Panc1 (cell line): Measurements from ENCODE around the gene HCN1. TPM values are rescaled to one million over a fixed set of nuclear protein-coding genes. Genes with fewer than 3 reads are reported as not detected.

Experiments used
- ATAC-seq: fragments of 200-7000 bp; cut with Tn5 transposase; 2 replicates; pipeline ENCODE4 v1.9.1; 2020; ENCODE audit warnings: mild to moderate bottlenecking, moderate library complexity
- BruUV-seq: library from RNA; stranded (reverse); fragments of 400-500 nt; replicated peaks from 2 replicates; lab custom pipeline; 2021; lab: Mats Ljungman, UMichigan
- CTCF ChIA-PET: fragments of 300-600 bp; sonication (Branson Sonifier 250); formaldehyde crosslinking; loops from one replicate; lab custom pipeline; 2022; ENCODE audit warnings: antibody characterized with exemption; lab: Charles Lee
- POLR2A ChIA-PET: fragments of 300-600 bp; sonication (Branson Sonifier 250); formaldehyde crosslinking; loops from one replicate; lab custom pipeline; 2022; ENCODE audit warnings: antibody characterized with exemption; lab: Charles Lee
- DNase-seq: peaks from one replicate; pipeline ENCODE4 v3.0.0-alpha.2; 2010; ENCODE audit warnings: low read depth, low spot score
- H3K27ac ChIP-seq: 2 replicates; pipeline ENCODE4 v1.5.1; 2011; ENCODE audit warnings: mild to moderate bottlenecking, low read length, inconsistent platforms
- H3K27me3 ChIP-seq: fragments of 200-500 bp; sonication (Bioruptor generic); 2 replicates; pipeline ENCODE4 v1.6.0; 2014; ENCODE audit warnings: low read length, inconsistent platforms; ENCODE audit not compliant: control insufficient read depth, insufficient read depth
- H3K36me3 ChIP-seq: fragments of 200-500 bp; sonication (Bioruptor generic); 2 replicates; pipeline ENCODE4 v1.5.1; 2014; ENCODE audit warnings: inconsistent platforms, mild to moderate bottlenecking, low read length, moderate library complexity; ENCODE audit not compliant: control insufficient read depth, insufficient read depth
- H3K4me1 ChIP-seq: 2 replicates; pipeline ENCODE4 v1.5.1; 2011; ENCODE audit warnings: inconsistent platforms, mild to moderate bottlenecking, low read length, moderate library complexity; ENCODE audit not compliant: control insufficient read depth, insufficient read depth
- H3K4me3 ChIP-seq, 2 experiments: 2 replicates each; pipeline ENCODE4 v1.5.1; 2011 to 2012; ENCODE audit warnings: low read depth in 2 of 2, low read length in 2 of 2, mild to moderate bottlenecking in 2 of 2, inconsistent platforms in 1 of 2, moderate library complexity in 1 of 2
- H3K9me3 ChIP-seq: fragments of 200-500 bp; sonication (Bioruptor generic); 2 replicates; pipeline ENCODE4 v1.5.1; 2014; ENCODE audit warnings: low read depth, mild to moderate bottlenecking, inconsistent platforms, low read length, moderate library complexity; ENCODE audit not compliant: control insufficient read depth, insufficient read depth
- POLR2AphosphoS5 ChIP-seq: IDR thresholded peaks from 2 replicates; pipeline ENCODE4 v1.6.1; 2012; ENCODE audit warnings: mild to moderate bottlenecking, low read depth, low read length, moderate library complexity
- SIN3A ChIP-seq: IDR thresholded peaks from 2 replicates; pipeline ENCODE4 v1.6.1; 2012; ENCODE audit warnings: low read depth, mild to moderate bottlenecking, low read length, moderate library complexity, borderline replicate concordance; ENCODE audit not compliant: insufficient read depth
- TCF7L2 ChIP-seq: IDR thresholded peaks from 2 replicates; pipeline ENCODE4 v1.6.1; 2011; ENCODE audit warnings: mild to moderate bottlenecking, low read depth, low read length, inconsistent platforms
- in situ Hi-C: cut with HindIII; loops from 2 replicates; pipeline ENCODE4 v1.10.0; 2016; ENCODE audit warnings: low sequenced_read_pairs, low pct_unique_long_range_greater_than_20kb
- intact Hi-C: fragments of 100-400 bp; cut with micrococcal nuclease; formaldehyde crosslinking; loops from one replicate; pipeline ENCODE4 v1.10.0; 2022; ENCODE audit not compliant: unreplicated experiment
- total RNA-seq: library from RNA; stranded (reverse); gene quantifications from one replicate; pipeline ENCODE4 v1.2.1, GENCODE V29; 2021; ENCODE audit not compliant: unreplicated experiment
- TF ChIP-seq, protein P1 (sequence below): fragments of 450-650 bp; IDR thresholded peaks from 2 replicates; pipeline ENCODE4 v1.5.1; 2017; ENCODE audit warnings: mild to moderate bottlenecking
- TF ChIP-seq, protein P2 (sequence below), 2 experiments: IDR thresholded peaks; 2 replicates each; pipeline ENCODE4 v1.6.1; 2011 to 2012; ENCODE audit warnings: low read depth in 2 of 2, control low read depth in 1 of 2, low read length in 1 of 2, mild to moderate bottlenecking in 1 of 2, moderate library complexity in 1 of 2; ENCODE audit not compliant: insufficient read depth in 1 of 2

HCN1 gene
- total RNA-seq, 1 experiment from 2014 or later: 0.36 TPM

DNA sequence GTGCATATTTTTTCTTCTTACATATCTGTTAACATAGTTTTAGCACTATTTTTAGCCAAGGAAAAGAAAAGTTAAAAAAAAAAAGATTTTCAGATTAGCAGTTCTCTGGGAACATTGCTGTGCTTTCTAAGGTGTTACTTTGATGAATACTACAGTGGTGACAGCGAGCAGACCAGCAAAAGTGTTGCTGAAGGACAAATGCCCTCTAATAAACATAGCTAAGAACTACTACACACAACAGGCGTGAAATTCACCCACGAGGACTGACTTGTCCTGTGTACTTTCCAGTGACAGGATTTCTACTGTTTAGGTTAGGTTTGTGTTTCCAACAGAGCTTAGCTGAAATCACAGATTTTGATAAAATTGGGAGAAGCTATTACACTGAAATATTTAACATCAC is 153.8 kb downstream of the HCN1 start:
- POLR2A ChIA-PET: no interaction called here
- H3K27me3 ChIP-seq: no peaks in the 10 kb centered on the region
- BruUV-seq: no TSS peak
- ATAC-seq (no peak), DNase-seq (no peak)
- H3K27ac ChIP-seq: no peak overlapping the region
- H3K9me3 ChIP-seq: 0 out of 2 replicates have a peak, but pooled peaks cover 2% of the 10 kb centered on the region
- intact Hi-C loops (no loop called here), in situ Hi-C loops (no loop called here)
- TF ChIP-seq POLR2AphosphoS5 (no peak), TCF7L2 (no peak), SIN3A (no peak)
- TF ChIP-seq, protein P1, sequence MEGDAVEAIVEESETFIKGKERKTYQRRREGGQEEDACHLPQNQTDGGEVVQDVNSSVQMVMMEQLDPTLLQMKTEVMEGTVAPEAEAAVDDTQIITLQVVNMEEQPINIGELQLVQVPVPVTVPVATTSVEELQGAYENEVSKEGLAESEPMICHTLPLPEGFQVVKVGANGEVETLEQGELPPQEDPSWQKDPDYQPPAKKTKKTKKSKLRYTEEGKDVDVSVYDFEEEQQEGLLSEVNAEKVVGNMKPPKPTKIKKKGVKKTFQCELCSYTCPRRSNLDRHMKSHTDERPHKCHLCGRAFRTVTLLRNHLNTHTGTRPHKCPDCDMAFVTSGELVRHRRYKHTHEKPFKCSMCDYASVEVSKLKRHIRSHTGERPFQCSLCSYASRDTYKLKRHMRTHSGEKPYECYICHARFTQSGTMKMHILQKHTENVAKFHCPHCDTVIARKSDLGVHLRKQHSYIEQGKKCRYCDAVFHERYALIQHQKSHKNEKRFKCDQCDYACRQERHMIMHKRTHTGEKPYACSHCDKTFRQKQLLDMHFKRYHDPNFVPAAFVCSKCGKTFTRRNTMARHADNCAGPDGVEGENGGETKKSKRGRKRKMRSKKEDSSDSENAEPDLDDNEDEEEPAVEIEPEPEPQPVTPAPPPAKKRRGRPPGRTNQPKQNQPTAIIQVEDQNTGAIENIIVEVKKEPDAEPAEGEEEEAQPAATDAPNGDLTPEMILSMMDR: no peak
- TF ChIP-seq, protein P2, sequence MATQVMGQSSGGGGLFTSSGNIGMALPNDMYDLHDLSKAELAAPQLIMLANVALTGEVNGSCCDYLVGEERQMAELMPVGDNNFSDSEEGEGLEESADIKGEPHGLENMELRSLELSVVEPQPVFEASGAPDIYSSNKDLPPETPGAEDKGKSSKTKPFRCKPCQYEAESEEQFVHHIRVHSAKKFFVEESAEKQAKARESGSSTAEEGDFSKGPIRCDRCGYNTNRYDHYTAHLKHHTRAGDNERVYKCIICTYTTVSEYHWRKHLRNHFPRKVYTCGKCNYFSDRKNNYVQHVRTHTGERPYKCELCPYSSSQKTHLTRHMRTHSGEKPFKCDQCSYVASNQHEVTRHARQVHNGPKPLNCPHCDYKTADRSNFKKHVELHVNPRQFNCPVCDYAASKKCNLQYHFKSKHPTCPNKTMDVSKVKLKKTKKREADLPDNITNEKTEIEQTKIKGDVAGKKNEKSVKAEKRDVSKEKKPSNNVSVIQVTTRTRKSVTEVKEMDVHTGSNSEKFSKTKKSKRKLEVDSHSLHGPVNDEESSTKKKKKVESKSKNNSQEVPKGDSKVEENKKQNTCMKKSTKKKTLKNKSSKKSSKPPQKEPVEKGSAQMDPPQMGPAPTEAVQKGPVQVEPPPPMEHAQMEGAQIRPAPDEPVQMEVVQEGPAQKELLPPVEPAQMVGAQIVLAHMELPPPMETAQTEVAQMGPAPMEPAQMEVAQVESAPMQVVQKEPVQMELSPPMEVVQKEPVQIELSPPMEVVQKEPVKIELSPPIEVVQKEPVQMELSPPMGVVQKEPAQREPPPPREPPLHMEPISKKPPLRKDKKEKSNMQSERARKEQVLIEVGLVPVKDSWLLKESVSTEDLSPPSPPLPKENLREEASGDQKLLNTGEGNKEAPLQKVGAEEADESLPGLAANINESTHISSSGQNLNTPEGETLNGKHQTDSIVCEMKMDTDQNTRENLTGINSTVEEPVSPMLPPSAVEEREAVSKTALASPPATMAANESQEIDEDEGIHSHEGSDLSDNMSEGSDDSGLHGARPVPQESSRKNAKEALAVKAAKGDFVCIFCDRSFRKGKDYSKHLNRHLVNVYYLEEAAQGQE (IDR thresholded peaks at IDR 0.05; ENCODE audit: insufficient read depth in 1 of 2, low read depth in 2 of 2, low read length in 1 of 2): no peak
- no peak overlapping the region for H3K4me3 ChIP-seq
- H3K36me3 ChIP-seq: no peaks in the 10 kb centered on the region
- CTCF ChIA-PET: no interaction called here
- no peaks in the 10 kb centered on the region for H3K4me1 ChIP-seq

DNA sequence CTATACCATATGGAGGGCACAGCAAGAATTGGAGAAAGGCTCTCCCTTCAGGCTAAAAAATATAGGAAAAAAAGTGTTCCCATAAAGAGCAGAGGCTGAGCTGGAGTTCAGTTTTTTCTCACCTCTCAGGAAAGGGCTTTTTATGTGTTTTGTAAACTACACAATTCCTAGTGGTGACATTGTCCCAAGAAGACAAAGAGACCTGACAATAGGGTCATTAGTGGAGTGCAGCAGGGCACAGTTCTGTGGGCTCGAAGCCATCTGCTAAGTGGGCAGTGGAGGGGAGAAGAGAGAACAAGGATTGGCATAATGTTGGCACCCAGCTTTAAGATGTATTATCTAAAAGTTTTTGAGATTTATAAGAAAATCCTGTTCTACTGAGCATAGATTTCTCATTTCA is 162.5 kb downstream of the HCN1 start:
- H3K9me3 ChIP-seq: no peaks in the 10 kb centered on the region
- intact Hi-C loops: no loop called here

More for the DNA sequence above, 162.5 kb downstream of the HCN1 start:
- Histone ChIP-seq H3K4me3 (no peak overlapping the region), H3K4me1 (no peaks in the 10 kb centered on the region), H3K27ac (no peak overlapping the region), H3K36me3 (no peaks in the 10 kb centered on the region), H3K27me3 (no peaks in the 10 kb centered on the region)
- ATAC-seq (no peak), DNase-seq (no peak)
- in situ Hi-C loops: no loop called here
- no TSS peak for BruUV-seq
- ChIA-PET CTCF (no interaction called here), POLR2A (no interaction called here)
- TF ChIP-seq POLR2AphosphoS5 (no peak), SIN3A (no peak), TCF7L2 (no peak)
- TF ChIP-seq, protein P1: no peak
- TF ChIP-seq, protein P2 (IDR thresholded peaks at IDR 0.05; ENCODE audit: insufficient read depth in 1 of 2, low read depth in 2 of 2, low read length in 1 of 2): no peak
